ENCODE measurements around the gene CYYR1.

The CYYR1 gene

GRCh38 chr21:26443867-26444266, 129.2 kb downstream of the CYYR1 start:
- ATAC-seq = no peak
- TF ChIP-seq ISL1 (CRISPR knock-in tag; IDR thresholded peaks at IDR 0.05) = no peak
- no peak for TF ChIP-seq POU6F1 (CRISPR knock-in tag; IDR thresholded peaks at IDR 0.05; ENCODE audit: borderline replicate concordance, low read depth)
- no peak for TF ChIP-seq RARB (CRISPR knock-in tag; IDR thresholded peaks at IDR 0.05)
- no peak for TF ChIP-seq ZNF565 (CRISPR knock-in tag; conservative IDR thresholded peaks at IDR 0.05; ENCODE audit: low read depth)
- no peak for TF ChIP-seq CSDC2 (CRISPR knock-in tag; IDR thresholded peaks at IDR 0.05)
- no peak for TF ChIP-seq ARNTL (CRISPR knock-in tag; IDR thresholded peaks at IDR 0.05; ENCODE audit: borderline replicate concordance, low read depth)
- no peak for TF ChIP-seq CSRNP3 (CRISPR knock-in tag; IDR thresholded peaks at IDR 0.05)
- no peak for TF ChIP-seq TOX (CRISPR knock-in tag; IDR thresholded peaks at IDR 0.05; ENCODE audit: borderline replicate concordance)
- no peak for TF ChIP-seq ZC3H10 (CRISPR knock-in tag; IDR thresholded peaks at IDR 0.05)

- ATAC-seq = no peak
- no peak for TF ChIP-seq ZNF8 (CRISPR knock-in tag; IDR thresholded peaks at IDR 0.05)
- no peak for TF ChIP-seq ZFP30 (CRISPR knock-in tag; IDR thresholded peaks at IDR 0.05)
- TF ChIP-seq TCF4 (CRISPR knock-in tag; IDR thresholded peaks at IDR 0.05; ENCODE audit: borderline replicate concordance) = no peak
- TF ChIP-seq ZNF565 (CRISPR knock-in tag; conservative IDR thresholded peaks at IDR 0.05; ENCODE audit: low read depth) = no peak
Measured at GRCh38 chr21:26443291-26443690, 129.8 kb downstream of the CYYR1 start.

- TF ChIP-seq TSHZ2 (CRISPR knock-in tag; IDR thresholded peaks at IDR 0.05) (no peak), ZFP30 (CRISPR knock-in tag; IDR thresholded peaks at IDR 0.05) (no peak), CREB5 (CRISPR knock-in tag; IDR thresholded peaks at IDR 0.05; ENCODE audit: low read depth) (no peak), POU6F1 (CRISPR knock-in tag; IDR thresholded peaks at IDR 0.05; ENCODE audit: borderline replicate concordance, low read depth) (no peak), ZNF8 (CRISPR knock-in tag; IDR thresholded peaks at IDR 0.05) (no peak), ZNF70 (CRISPR knock-in tag; IDR thresholded peaks at IDR 0.05) (no peak), OSR1 (CRISPR knock-in tag; IDR thresholded peaks at IDR 0.05) (no peak), ZFP3 (CRISPR knock-in tag; IDR thresholded peaks at IDR 0.05) (no peak), BACH2 (CRISPR knock-in tag; IDR thresholded peaks at IDR 0.05; ENCODE audit: borderline replicate concordance) (no peak), ISL1 (CRISPR knock-in tag; IDR thresholded peaks at IDR 0.05) (no peak), TCF4 (CRISPR knock-in tag; IDR thresholded peaks at IDR 0.05; ENCODE audit: borderline replicate concordance) (no peak), ZC3H10 (CRISPR knock-in tag; IDR thresholded peaks at IDR 0.05) (no peak), TOX (CRISPR knock-in tag; IDR thresholded peaks at IDR 0.05; ENCODE audit: borderline replicate concordance) (no peak), ARNTL (CRISPR knock-in tag; IDR thresholded peaks at IDR 0.05; ENCODE audit: borderline replicate concordance, low read depth) (no peak), PPARA (CRISPR knock-in tag; IDR thresholded peaks at IDR 0.05; ENCODE audit: borderline replicate concordance) (no peak), CSDC2 (CRISPR knock-in tag; IDR thresholded peaks at IDR 0.05) (no peak), PATZ1 (CRISPR knock-in tag; IDR thresholded peaks at IDR 0.05; ENCODE audit: borderline replicate concordance) (no peak), ZNF565 (CRISPR knock-in tag; conservative IDR thresholded peaks at IDR 0.05; ENCODE audit: low read depth) (no peak)
- ATAC-seq = no peak
Measured at GRCh38 chr21:26441149-26441548, 131.9 kb downstream of the CYYR1 start.

Data from SK-N-SH treated with all-trans-retinoic acid at 6 μM for 48 hours (cell line).